BLaER1 (cell line): Measurements from ENCODE around the gene OVOL3.

Experiments used
- H3K27ac ChIP-seq: shearing (Covaris generic); formaldehyde crosslinking; 2 replicates; pipeline ENCODE4 v1.8.1; 2022
- H3K27me3 ChIP-seq: shearing (Covaris generic); formaldehyde crosslinking; 2 replicates; pipeline ENCODE4 v1.8.1; 2022
- H3K36me3 ChIP-seq: shearing (Covaris generic); formaldehyde crosslinking; 2 replicates; pipeline ENCODE4 v1.8.1; 2022
- H3K4me1 ChIP-seq: shearing (Covaris generic); formaldehyde crosslinking; 2 replicates; pipeline ENCODE4 v1.8.1; 2022
- H3K4me2 ChIP-seq: shearing (Covaris generic); formaldehyde crosslinking; 2 replicates; pipeline ENCODE4 v1.8.1; 2022
- H3K4me3 ChIP-seq: shearing (Covaris generic); formaldehyde crosslinking; 2 replicates; pipeline ENCODE4 v1.8.1; 2022
- H3K9ac ChIP-seq: shearing (Covaris generic); formaldehyde crosslinking; 2 replicates; pipeline ENCODE4 v1.8.1; 2022
- H3K9me3 ChIP-seq: shearing (Covaris generic); formaldehyde crosslinking; 2 replicates; pipeline ENCODE4 v1.8.1; 2022
- H4K20me1 ChIP-seq: shearing (Covaris generic); formaldehyde crosslinking; 2 replicates; pipeline ENCODE4 v1.8.1; 2022
- Cebpa-rat ChIP-seq: shearing (Covaris generic); IDR thresholded peaks from 2 replicates; pipeline ENCODE4 v1.8.1; 2022

Gene OVOL3

DNA sequence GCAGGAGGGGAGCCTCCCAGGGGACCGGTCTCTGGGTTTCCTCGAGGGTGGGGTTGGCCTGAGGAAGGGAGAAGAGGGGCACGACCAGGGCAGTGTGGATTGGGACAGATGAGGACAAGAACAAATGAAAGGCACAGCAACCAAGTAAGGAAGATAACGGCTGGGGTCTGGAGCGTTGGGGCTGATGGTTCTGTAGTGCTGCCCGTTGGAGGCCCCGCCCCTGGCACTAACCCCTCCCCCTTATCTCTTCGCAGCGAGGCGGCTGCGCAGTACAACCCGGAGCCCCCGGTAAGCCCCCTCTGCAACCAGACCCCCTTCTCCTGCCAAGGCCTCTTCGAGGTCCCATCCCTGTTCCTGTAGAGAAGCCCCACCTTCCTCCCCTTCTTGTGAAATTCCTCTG lies 31.1 kb downstream of the OVOL3 start:
- Histone ChIP-seq H3K9ac (no peak overlapping the region), H3K27me3 (no peaks in the 10 kb centered on the region), H3K27ac (no peak overlapping the region), H4K20me1 (peaks cover 23% of the 10 kb centered on the region), H3K4me3 (no peak overlapping the region), H3K36me3 (peaks cover 49% of the 10 kb centered on the region), H3K9me3 (no peaks in the 10 kb centered on the region), H3K4me2 (peak overlapping the region; percentile 56), H3K4me1 (peaks cover 17% of the 10 kb centered on the region)
- TF ChIP-seq Cebpa-rat, result no peak

DNA sequence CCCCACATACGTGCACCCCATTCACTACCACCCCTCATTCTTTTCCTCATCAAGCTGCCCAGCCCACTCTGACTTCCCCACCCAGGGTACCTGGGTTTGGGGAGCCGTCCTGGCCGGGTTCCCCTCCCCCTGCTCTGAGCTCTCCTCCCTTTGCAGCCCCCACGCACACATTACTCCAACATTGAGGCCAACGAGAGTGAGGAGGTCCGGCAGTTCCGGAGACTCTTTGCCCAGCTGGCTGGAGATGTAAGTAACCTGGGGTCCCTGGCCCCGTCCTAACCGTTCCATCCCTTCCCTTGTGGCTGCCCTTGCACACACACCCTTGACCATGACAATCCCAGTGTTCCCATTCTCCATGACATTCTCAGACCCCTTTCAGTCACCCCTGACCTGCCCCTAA lies 31.6 kb downstream of the OVOL3 start:
- Histone ChIP-seq H3K36me3 (peaks cover 53% of the 10 kb centered on the region), H3K9ac (no peak overlapping the region), H3K9me3 (no peaks in the 10 kb centered on the region), H4K20me1 (peaks cover 23% of the 10 kb centered on the region), H3K4me2 (no peak overlapping the region), H3K27me3 (no peaks in the 10 kb centered on the region), H3K4me3 (no peak overlapping the region), H3K27ac (no peak overlapping the region), H3K4me1 (peaks cover 17% of the 10 kb centered on the region)
- TF ChIP-seq Cebpa-rat, result no peak

DNA sequence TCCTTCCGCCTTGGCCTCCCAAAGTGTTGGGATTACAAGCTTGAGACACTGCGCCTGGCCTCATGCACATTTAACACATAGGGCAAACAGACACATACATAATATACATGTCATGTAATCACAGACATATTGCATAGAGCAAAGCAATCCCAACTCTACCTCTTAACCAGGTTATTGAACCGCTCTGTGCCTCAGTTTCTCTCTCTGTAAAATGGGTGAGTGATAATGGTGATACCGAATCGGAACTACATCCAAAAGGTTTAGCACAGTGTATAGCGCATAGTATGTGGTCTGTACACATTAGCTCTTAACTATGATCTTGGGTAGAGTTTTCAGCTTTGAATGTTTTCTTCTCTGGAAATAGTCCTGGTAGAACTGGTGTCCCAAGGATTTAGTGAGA lies 33.7 kb downstream of the OVOL3 start:
- Histone ChIP-seq H3K27ac (no peak overlapping the region), H3K4me2 (no peak overlapping the region), H3K9me3 (no peaks in the 10 kb centered on the region), H3K4me1 (peaks cover 8% of the 10 kb centered on the region), H3K36me3 (peaks cover 75% of the 10 kb centered on the region), H3K27me3 (no peaks in the 10 kb centered on the region), H3K4me3 (no peak overlapping the region), H3K9ac (no peak overlapping the region), H4K20me1 (peaks cover 28% of the 10 kb centered on the region)
- no peak for TF ChIP-seq Cebpa-rat

DNA sequence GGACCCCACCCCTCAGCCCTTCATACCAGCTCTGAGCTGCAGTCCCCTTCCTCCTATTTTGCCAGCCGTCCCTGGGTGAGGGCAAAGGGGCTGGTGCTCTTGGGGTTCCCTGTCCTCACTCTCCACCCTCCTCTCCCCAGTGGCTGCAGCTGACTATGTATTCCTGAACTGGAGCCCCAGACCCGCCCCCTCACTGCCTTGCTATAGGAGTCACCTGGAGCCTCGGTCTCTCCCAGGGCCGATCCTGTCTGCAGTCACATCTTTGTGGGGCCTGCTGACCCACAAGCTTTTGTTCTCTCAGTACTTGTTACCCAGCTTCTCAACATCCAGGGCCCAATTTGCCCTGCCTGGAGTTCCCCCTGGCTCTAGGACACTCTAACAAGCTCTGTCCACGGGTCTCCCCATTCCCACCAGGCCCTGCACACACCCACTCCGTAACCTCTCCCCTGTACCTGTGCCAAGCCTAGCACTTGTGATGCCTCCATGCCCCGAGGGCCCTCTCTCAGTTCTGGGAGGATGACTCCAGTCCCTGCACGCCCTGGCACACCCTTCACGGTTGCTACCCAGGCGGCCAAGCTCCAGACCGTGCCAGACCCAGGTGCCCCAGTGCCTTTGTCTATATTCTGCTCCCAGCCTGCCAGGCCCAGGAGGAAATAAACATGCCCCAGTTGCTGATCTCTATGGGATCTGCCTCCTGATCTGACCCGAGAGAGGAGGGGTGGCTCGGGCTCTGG lies 38.9 kb downstream of the OVOL3 start:
- H3K9me3 ChIP-seq, result no peaks in the 10 kb centered on the region
- no peak overlapping the region for H3K9ac ChIP-seq
- no peak overlapping the region for H3K27ac ChIP-seq
- H3K36me3 ChIP-seq, result peaks cover 88% of the 10 kb centered on the region
- no peak for TF ChIP-seq Cebpa-rat
- H3K27me3 ChIP-seq, result no peaks in the 10 kb centered on the region
- H3K4me3 ChIP-seq, result no peak overlapping the region
- no peaks in the 10 kb centered on the region for H3K4me1 ChIP-seq
- peaks cover 13% of the 10 kb centered on the region; the same call in 1 of the 2 replicates for H4K20me1 ChIP-seq
- H3K4me2 ChIP-seq, result no peak overlapping the region

DNA sequence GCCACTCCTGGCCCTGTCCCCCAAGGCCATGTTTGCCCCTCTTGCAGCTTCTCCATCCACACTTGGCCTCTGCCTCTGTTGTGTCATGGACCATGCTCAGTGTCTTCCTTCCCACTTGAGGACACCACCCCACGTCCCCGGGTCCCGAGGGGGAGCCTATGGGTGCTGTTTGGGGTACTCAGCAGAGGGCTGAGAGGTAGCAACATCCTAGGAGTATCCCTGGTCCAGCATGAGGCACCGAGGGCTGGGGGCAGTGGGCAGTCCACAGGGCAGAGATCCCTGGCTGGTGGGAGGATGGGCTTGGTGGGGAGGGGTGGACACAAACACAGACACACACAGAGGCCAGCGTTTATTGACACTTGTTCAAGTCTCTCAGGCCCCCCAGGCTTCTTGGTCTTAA lies 39.6 kb downstream of the OVOL3 start:
- Histone ChIP-seq H3K36me3 (peaks cover 80% of the 10 kb centered on the region), H3K4me1 (no peaks in the 10 kb centered on the region), H3K27ac (no peak overlapping the region), H3K4me2 (no peak overlapping the region), H3K27me3 (no peaks in the 10 kb centered on the region), H3K4me3 (no peak overlapping the region), H3K9ac (no peak overlapping the region), H4K20me1 (peaks cover 13% of the 10 kb centered on the region; the same call in 1 of the 2 replicates), H3K9me3 (no peaks in the 10 kb centered on the region)
- no peak for TF ChIP-seq Cebpa-rat

DNA sequence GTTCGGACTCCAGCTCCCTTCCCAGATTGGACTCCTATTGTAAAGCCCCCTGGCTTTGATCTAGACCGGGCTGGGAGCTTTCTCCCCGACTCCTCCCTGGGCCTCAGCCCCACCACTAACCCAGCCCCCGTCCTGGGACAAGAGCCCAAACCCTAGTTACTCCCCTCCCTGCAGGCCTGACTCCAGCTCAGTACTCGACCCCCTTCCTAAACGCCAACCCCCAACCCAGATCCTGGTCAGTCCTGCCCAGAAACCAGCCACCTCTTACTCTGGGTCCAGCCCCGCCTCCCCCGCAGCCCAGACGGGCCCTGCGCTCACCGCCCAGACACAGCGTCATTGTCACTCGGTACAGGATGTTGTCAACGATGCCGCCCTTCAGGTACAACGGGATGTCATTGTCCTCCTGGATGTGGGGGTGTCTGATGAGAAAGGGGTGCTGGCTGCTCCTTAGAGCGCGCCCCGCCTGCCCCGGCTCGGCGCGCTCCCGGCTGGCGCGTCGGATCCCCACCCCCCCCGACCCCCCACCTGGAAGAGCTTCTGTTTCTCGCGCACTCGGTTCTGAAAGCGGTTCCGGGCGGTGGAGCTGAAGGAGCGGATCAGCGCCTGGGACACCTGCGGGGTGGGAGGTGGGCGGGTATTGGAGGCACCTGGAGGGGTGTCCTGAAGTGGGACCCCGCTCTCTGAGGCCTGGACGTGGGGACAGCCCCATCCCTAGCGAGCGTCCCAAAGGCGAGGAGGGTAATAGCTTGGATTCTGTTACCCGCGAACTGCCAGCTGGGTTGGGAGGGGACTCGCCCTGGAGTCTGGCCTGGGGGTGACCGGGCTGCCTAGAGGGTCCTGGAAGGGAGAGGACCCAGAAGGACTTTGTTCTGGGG lies 40.4 kb downstream of the OVOL3 start:
- Histone ChIP-seq H3K4me1 (no peaks in the 10 kb centered on the region), H3K27me3 (no peaks in the 10 kb centered on the region), H3K36me3 (peaks cover 72% of the 10 kb centered on the region), H3K9ac (no peak overlapping the region), H3K27ac (no peak overlapping the region), H3K4me2 (no peak overlapping the region), H3K4me3 (no peak overlapping the region), H3K9me3 (no peaks in the 10 kb centered on the region), H4K20me1 (peaks cover 13% of the 10 kb centered on the region; the same call in 1 of the 2 replicates)
- no peak for TF ChIP-seq Cebpa-rat

DNA sequence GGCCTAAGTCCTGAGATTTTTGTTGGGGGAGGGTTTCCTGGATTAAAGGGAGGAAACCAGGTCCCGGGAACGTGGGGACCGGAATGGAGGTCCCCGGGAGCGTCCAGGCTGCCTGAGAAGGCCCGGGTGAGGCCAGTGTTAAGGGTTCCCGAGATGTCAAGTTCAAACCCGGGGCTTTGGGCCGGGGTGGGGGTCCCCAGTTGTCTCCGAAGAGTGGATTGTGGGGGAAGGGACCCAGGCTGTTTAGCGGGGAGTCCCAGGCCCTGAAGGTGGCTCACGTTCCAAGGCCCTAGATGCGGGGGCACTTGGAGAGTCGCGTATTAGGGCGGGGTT lies 41.0 kb downstream of the OVOL3 start:
- H3K27me3 ChIP-seq, result no peaks in the 10 kb centered on the region
- no peaks in the 10 kb centered on the region for H3K9me3 ChIP-seq
- H4K20me1 ChIP-seq, result peaks cover 13% of the 10 kb centered on the region; the same call in 1 of the 2 replicates
- no peak overlapping the region for H3K4me3 ChIP-seq
- H3K4me1 ChIP-seq, result no peaks in the 10 kb centered on the region
- TF ChIP-seq Cebpa-rat, result no peak
- no peak overlapping the region for H3K4me2 ChIP-seq
- H3K9ac ChIP-seq, result no peak overlapping the region
- H3K36me3 ChIP-seq, result peaks cover 66% of the 10 kb centered on the region
- no peak overlapping the region for H3K27ac ChIP-seq

DNA sequence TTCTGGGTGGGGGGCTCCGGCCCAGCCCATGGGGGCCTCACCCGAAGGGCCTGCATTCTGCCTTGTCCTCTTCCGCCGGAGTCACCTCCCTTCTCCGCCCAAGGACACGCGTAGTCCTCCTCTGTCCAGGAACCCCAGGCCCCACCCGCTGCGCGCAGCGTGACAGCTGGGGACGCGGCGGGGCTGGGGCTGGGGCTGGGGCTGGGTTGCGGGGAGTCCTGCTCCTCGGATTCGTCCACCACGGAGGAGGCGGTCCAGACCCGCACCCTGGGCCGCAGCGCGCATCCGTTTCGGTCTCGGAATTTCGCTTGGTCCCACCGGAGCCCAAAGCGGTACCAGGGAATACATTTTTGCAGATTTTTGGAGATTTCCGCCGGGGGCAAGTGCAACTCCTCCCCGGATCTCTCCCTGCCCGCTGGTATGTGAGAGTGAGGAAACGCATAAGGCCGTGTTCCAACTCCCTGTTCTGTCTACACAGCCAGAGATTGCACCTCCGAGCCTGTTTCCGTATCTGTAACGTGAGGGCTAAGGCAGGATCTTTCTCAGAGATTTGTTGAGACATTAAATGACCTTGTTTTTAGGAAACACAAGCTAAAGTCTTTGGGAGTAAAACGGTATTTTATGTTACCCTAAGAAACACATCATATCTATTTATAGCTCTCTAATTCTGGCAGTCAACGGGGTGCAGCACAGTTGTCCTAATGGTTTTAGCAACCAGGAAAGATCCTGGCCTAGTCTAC lies 41.6 kb downstream of the OVOL3 start, which contains the start of gene COX7A1:
Gene COX7A1, minus strand, starts transcription at position 96 of the 740 bp plus-strand sequence. Its CDS starts 40 bp downstream, at position 56.
- Histone ChIP-seq H3K4me1 (no peaks in the 10 kb centered on the region), H3K9me3 (no peaks in the 10 kb centered on the region), H3K27me3 (no peaks in the 10 kb centered on the region), H3K27ac (no peak within 1 kb of the TSS), H4K20me1 (peaks cover 13% of the 10 kb centered on the region; the same call in 1 of the 2 replicates), H3K36me3 (peaks cover 61% of the 10 kb centered on the region), H3K9ac (no peak within 1 kb of the TSS), H3K4me2 (no peak within 1 kb of the TSS), H3K4me3 (no peak within 1 kb of the TSS)
- no peak for TF ChIP-seq Cebpa-rat

DNA sequence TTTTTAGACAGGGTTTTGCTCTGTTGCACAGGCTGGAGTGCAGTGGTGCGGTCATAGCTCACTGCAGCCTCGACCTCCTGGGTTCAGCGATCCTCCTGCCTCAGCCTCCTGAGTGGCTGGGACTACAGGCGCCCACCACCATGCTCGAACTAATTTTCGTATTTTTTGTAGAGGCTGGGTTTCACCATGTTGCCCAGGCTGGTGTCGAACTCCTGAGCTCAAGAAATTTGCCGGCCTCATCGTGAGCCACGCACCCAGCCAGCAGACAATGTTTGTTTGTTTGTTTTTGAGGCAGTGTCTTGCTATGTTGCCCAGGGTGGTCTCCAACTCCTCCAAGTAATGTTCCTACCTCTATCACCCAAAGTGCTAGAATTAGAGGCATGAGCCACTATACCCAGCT lies 42.2 kb downstream of the OVOL3 start:
- Histone ChIP-seq H3K27me3 (no peaks in the 10 kb centered on the region), H3K4me1 (no peaks in the 10 kb centered on the region), H3K4me3 (no peak overlapping the region), H3K9me3 (no peaks in the 10 kb centered on the region), H3K4me2 (no peak overlapping the region), H3K36me3 (peaks cover 55% of the 10 kb centered on the region), H4K20me1 (peaks cover 13% of the 10 kb centered on the region; the same call in 1 of the 2 replicates), H3K9ac (no peak overlapping the region), H3K27ac (no peak overlapping the region)
- no peak for TF ChIP-seq Cebpa-rat
